ENCODE data around the gene SHROOM3. TPM values are rescaled to one million over a fixed set of nuclear protein-coding genes. Genes with fewer than 3 reads are reported as not detected.

The SHROOM3 gene
- polyA plus RNA-seq, 1 donor: 28.6 TPM

GRCh38 chr4:76772498-76773106 lies 337.6 kb downstream of the SHROOM3 start:
- DNase-seq: no peak

- DNase-seq: no peak
These were observed 338.7 kb downstream of the SHROOM3 start for GRCh38 chr4:76773766-76774165.

DNA sequence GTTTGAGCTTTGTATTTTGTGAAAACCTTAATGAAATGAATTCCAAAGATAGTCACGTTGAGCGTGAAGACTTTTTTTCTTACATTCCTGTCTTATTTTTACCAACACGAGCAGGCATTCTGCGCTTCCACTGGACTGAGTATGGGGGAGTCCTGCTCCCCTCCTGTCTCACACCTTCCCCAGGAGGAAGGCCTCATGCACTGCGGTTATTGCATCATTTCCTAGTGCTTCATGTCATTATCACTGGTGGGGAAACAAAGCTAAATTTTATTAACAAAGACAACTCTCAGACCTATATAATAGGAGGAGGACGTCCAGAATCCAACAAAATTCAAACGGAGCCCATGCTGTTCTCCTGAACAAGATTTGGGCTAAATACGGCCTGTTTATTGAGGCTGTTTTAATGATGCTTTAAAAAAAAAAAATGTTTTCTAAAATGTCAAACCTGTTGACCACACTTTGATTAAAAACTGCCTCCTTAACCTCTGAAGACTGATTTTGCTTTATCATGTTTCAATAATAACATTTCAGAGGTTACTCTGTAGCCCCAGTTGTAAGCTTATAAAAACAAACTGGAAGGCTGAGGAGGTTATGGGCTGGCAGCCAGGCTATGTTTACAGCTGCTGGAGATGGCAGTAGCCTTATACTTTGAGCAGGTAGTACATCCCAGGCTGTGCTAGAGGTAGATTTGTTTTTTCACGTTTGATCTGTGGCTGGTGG lies 344.9 kb downstream of the SHROOM3 start:
- DNase-seq: no peak

GRCh38 chr4:76780781-76781697 lies 346.0 kb downstream of the SHROOM3 start:
- no peak for DNase-seq

GRCh38 chr4:76781698-76782595 lies 346.9 kb downstream of the SHROOM3 start:
- no peak for DNase-seq

- DNase-seq: no peak
These were observed 347.8 kb downstream of the SHROOM3 start for GRCh38 chr4:76782837-76783236.

DNA sequence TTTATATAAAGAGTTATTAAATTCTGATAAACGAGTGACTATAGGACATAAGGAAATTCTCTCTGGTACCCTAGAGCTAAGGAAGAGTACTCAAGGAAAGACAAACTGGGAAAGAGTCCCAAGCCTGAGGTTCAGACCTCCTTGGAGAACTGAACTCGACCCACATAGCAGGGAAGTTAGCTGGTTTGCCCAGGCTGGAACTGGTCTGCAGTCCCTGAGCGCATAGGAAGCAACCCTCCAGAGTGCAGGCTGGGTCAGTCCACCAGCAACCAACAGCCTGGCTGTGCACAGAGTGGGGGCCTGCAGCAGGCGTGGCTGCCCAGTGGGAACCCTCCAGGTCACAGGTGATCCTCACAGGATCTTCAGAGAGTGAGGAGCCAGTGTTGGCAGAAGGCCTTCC lies 348.8 kb downstream of the SHROOM3 start:
- DNase-seq: no peak

DNA sequence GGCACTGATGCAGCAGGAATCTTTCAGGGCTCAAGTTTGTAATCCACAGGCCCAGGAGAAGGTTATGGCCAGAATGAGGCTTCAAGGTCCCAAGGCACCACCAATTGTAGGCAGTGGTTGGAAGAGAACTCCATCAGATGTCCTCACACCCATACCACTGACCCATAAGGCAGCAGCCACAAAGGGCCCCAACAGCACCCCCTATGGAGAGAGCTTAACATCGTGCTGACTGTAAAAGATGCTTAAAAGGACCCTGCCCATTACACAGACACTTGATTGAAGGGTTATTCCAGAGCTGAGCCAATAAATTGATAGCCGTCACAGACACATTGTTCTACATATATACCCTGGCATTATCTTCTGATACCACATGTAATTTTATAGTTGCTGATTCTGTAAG lies 349.2 kb downstream of the SHROOM3 start:
- DNase-seq: no peak

- no peak for DNase-seq
These were observed 352.9 kb downstream of the SHROOM3 start for GRCh38 chr4:76787898-76788297.

DNA sequence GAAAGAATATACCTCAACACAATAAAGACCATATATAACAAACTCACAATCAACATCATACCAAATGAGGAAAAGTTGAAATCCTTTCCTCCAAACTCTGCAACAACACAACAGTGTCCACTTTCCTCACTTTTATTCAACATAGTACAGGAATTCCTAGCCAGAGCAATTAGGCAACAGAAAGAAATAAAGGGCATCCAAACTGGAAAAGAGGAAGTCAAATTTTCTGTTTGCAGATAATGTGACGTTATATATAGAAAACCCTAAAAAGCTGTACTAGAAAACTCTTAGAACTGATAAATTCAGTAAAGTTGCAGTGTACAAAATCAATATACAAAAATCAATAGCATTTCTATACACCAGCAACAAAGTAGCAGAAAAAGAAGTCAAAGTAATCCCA lies 355.3 kb downstream of the SHROOM3 start:
- no peak for DNase-seq

DNA sequence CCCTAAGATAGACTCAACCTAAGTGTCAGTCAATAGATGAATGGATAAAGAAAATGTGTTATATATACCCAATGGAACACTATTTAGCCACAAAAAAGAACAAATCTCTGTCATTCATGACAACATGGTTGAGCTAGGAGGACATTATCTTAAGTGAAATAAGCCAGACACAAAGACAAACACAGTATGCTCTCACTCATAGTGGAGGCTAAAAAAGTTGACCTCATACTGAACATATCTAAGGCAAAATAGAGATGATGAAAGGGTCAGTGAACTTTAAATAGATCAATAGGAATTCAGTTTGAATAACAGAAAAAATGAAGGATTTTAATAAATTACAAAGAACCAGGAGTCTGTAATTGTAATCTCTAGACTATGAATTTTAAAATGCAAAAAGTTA lies 356.4 kb downstream of the SHROOM3 start:
- DNase-seq: no peak

GRCh38 chr4:76792418-76792817 lies 357.4 kb downstream of the SHROOM3 start:
- DNase-seq: no peak

- DNase-seq: no peak
These were observed 360.2 kb downstream of the SHROOM3 start for GRCh38 chr4:76795243-76795642.

DNA sequence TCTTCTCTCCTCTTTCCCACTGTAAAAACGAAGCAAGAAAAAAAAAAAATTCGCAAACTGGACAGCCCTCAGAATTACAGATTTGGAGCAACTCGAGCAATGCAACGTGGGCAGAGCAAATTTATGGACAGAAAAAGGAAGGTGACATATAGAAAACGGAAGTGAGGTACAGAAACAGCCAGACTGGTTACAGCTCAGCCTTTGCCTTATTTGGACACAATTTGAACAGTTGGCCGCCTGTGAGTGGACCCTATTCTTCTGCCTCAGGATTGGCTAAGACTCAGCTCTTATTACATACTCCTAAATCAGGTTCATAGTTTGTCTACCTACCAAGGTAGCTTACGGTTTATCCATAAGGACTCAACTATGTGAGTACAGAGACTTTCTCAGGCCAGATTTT lies 364.1 kb downstream of the SHROOM3 start:
- DNase-seq: no peak

DNA sequence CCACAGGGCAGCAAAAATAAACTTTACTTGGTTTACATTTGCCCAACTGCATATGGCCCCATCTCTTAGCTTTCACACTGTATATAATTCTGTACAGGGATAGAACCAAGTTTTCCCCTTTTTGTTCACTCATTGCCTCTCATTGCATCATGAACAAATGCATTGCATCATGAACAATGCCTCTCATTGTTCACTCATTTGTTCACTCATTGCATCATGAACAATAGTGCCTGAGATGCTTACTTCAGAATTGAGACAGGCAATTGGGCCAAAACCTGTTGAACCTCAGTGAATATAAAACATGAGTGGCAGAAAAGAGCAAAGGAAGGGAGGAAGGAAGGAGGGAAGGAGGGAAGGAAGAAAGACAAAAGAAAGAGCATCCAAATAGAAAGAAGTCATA lies 364.7 kb downstream of the SHROOM3 start:
- DNase-seq: no peak

- DNase-seq: no peak
These were observed 365.9 kb downstream of the SHROOM3 start for GRCh38 chr4:76800902-76801301.

DNA sequence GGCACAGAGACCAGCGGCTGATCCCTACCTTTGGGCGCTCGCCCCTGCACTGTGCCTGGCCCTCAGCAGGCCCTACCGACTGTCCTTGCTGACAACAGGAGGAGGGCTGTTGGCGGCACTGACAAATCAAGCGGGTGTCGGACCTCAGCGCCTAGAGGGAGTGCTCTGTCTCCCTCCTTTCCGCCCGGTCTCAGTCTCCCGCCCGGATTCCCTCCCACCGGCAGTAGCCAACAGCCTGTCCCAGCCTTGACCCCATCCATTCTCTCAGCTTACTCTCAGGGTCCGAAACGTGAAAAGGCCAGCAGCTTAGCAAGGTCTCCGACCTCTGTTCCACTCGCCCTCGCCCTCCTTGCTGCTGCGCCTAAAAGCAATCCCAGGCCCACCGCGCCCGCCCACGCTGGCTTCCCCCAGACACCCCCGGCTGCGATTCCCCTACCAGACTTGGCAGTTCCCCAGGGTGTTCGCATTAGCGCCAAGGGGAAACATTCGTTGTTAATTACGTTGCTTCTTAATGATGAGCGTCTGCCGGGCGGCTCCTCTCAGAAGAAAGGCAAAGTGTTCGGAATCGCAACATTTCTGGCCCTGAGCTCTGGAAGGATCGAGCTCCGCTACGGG lies 366.7 kb downstream of the SHROOM3 start:
- DNase-seq: peak; percentile 39

- DNase-seq: peak; percentile 51
These were observed 367.4 kb downstream of the SHROOM3 start for GRCh38 chr4:76802236-76803021.

DNA sequence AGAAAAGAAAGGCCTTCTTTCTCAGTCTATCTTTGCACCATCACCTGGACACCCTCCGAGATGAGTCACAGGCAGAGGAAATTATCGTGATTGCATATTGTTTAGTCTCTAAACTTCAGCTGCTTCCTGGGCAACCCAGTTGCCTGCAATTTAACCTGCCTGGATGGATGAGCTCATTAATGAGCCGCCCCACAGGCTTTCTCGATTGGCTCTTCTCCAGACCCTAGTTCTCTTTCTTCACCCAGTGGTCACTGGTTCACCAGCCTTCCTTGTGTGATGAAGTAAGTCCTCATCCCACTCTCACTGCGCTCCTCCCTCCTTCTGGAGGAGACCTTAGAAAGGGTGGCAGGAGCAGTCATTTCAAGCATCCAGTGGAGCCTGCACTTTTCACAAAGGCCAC lies 368.5 kb downstream of the SHROOM3 start:
- DNase-seq: no peak

DNA sequence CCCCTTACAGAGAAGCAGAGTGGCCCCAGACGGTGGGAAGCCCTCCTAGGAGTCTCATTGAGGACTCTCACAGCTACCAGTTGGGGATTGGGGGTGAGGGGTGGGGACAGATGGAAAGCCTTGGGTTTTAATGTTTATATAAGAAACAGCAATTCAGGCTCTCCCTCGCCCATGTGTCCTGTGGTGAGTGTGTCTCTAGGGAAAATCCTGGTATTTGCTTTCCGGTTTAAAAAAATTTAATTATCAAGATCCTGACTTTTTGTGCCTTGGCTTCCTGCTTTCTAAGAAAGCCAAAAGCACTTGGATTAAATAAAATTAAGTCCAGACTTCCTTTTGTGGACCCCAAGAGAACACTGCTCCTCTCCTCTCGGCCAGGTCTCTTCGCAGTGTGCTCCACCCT lies 369.1 kb downstream of the SHROOM3 start:
- no peak for DNase-seq

GRCh38 chr4:76806346-76806745 lies 371.3 kb downstream of the SHROOM3 start:
- no peak for DNase-seq
